Sigmoid colon (tissue), 7 donors: ENCODE measurements around the gene SPATA6. TPM values are rescaled to one million over a fixed set of nuclear protein-coding genes. Genes with fewer than 3 reads are reported as not detected.

Source experiments
- DNase-seq: peaks from one replicate; pipeline ENCODE4 v3.0.0-alpha.2; 2019
- H3K27ac ChIP-seq, 4 donors: fragments of 200-600 bp; sonication (generic); one replicate each; pipeline ENCODE4 v1.5.1; 2016 to 2019; ENCODE audit warnings: mild to moderate bottlenecking in 1 of 4
- H3K27me3 ChIP-seq, 3 donors: fragments of 200-600 bp; sonication (generic); one replicate each; pipeline ENCODE4 v1.5.1; 2019; ENCODE audit warnings: mild to moderate bottlenecking in 1 of 3
- H3K36me3 ChIP-seq, 4 donors: fragments of 200-600 bp; sonication (generic); one replicate each; pipeline ENCODE4 v1.5.1; 2016 to 2019
- H3K4me1 ChIP-seq, 4 donors: fragments of 200-600 bp; sonication (generic); one replicate each; pipeline ENCODE4 v1.5.1; 2017 to 2019
- H3K4me3 ChIP-seq, 4 donors: fragments of 200-600 bp; sonication (generic); one replicate each; pipeline ENCODE4 v1.5.1; 2017 to 2019; ENCODE audit warnings: mild to moderate bottlenecking in 2 of 4, moderate library complexity in 1 of 4
- H3K9me3 ChIP-seq, 4 donors: fragments of 200-600 bp in 3 of 4; sonication (generic) in 3 of 4; one replicate each; pipeline versions ENCODE4 v1.5.1 to v1.6.1; 2013 to 2019
- CTCF ChIP-seq, 4 experiments: fragments of 450-650 bp in 3 of 4; fragments of 200-600 bp in 1 of 4; IDR thresholded peaks; one replicate each; pipeline ENCODE4 v1.5.1; 2016 to 2019; ENCODE audit warnings: antibody characterized with exemption in 4 of 4, mild to moderate bottlenecking in 3 of 4, moderate library complexity in 2 of 4
- EP300 ChIP-seq, 4 donors: sonication (generic); formaldehyde crosslinking; IDR thresholded peaks; one replicate each; pipeline ENCODE4 v1.6.1; 2017; ENCODE audit warnings: antibody characterized with exemption in 4 of 4
- POLR2A ChIP-seq, 2 donors: fragments of 450-650 bp; IDR thresholded peaks; one replicate each; pipeline ENCODE4 v1.6.1; 2016; ENCODE audit warnings: antibody characterized with exemption in 2 of 2, mild to moderate bottlenecking in 2 of 2, moderate library complexity in 2 of 2
- POLR2AphosphoS5 ChIP-seq, 4 donors: sonication (generic); formaldehyde crosslinking; IDR thresholded peaks; one replicate each; pipeline ENCODE4 v1.6.1; 2017; ENCODE audit warnings: antibody characterized with exemption in 4 of 4
- WGBS, 2 donors: extraction: QIAGEN DNeasy Blood & Tissue Kit; methylation state at CpG; one replicate each; pipeline ENCODE4 v1.1.7; 2013; 5-methylcytosine and 5-hydroxymethylcytosine counted together
- intact Hi-C: fragments of 100-400 bp; cut with DNase I; formaldehyde crosslinking; loops from one replicate; pipeline ENCODE4 v1.15.1; 2023
- polyA plus RNA-seq, 3 donors: library from polyadenylated mRNA; stranded (reverse); fragments of 200-250 nt; gene quantifications; one replicate each; pipeline ENCODE4 v1.2.3, GENCODE V29; 2013
- total RNA-seq, 4 donors: library from RNA; depleted of rRNA; stranded (reverse); fragments of >200 nt; gene quantifications; one replicate each; pipeline ENCODE4 v1.1.0, GENCODE V29; 2016
- donor health status: healthy with polysubstance abuse.
- donor health status: Bipolar disorder and iron deficiency.
- donor health status: healthy.

Gene SPATA6
- total and polyA plus RNA-seq, 7 donors, result 3.7 to 31.4 (median 17.6) TPM

- H3K27ac ChIP-seq, result no peak overlapping the region
- intact Hi-C loops, result no loop called here
- H3K36me3 ChIP-seq, result peaks cover 0 to 38% (median 6%) of the 10 kb centered on the region in 4 donors
- TF ChIP-seq EP300 (IDR thresholded peaks at IDR 0.05) (no peak), CTCF (IDR thresholded peaks at IDR 0.05) (no peak), POLR2AphosphoS5 (IDR thresholded peaks at IDR 0.05) (no peak), POLR2A (IDR thresholded peaks at IDR 0.05) (no peak)
- H3K4me3 ChIP-seq, result no peak overlapping the region
- H3K27me3 ChIP-seq, result no peaks in the 10 kb centered on the region
- no peaks in the 10 kb centered on the region for H3K4me1 ChIP-seq
- DNase-seq, result no peak
- peaks cover 0 to 4% (median under 1%) of the 10 kb centered on the region in 4 donors for H3K9me3 ChIP-seq
Observed at GRCh38 chr1:48374785-48375184, 97.2 kb downstream of the SPATA6 start.

- Histone ChIP-seq H3K4me3 (no peak overlapping the region), H3K27ac (no peak overlapping the region), H3K27me3 (no peaks in the 10 kb centered on the region), H3K4me1 (no peaks in the 10 kb centered on the region), H3K36me3 (peaks cover 0 to 23% (median 4%) of the 10 kb centered on the region in 4 donors), H3K9me3 (peaks cover 0 to 4% (median under 1%) of the 10 kb centered on the region in 4 donors)
- intact Hi-C loops, result no loop called here
- DNase-seq, result no peak
- WGBS, 2 donors, result 88 to 96% methylated on average over 2 of the region's 2 CpGs
- TF ChIP-seq POLR2AphosphoS5 (IDR thresholded peaks at IDR 0.05) (no peak), POLR2A (IDR thresholded peaks at IDR 0.05) (no peak), CTCF (IDR thresholded peaks at IDR 0.05) (no peak), EP300 (IDR thresholded peaks at IDR 0.05) (no peak)
Observed at GRCh38 chr1:48371598-48371997, 100.4 kb downstream of the SPATA6 start.

- Histone ChIP-seq H3K36me3 (no peaks in the 10 kb centered on the region), H3K4me3 (no peak overlapping the region), H3K27ac (no peak overlapping the region), H3K9me3 (no peaks in the 10 kb centered on the region), H3K27me3 (no peaks in the 10 kb centered on the region), H3K4me1 (no peaks in the 10 kb centered on the region)
- intact Hi-C loops, result no loop called here
- TF ChIP-seq POLR2A (IDR thresholded peaks at IDR 0.05) (no peak), POLR2AphosphoS5 (IDR thresholded peaks at IDR 0.05) (no peak), EP300 (IDR thresholded peaks at IDR 0.05) (no peak), CTCF (IDR thresholded peaks at IDR 0.05) (no peak)
- WGBS, 2 donors, result 86 to 87% methylated on average over 7 of the region's 7 CpGs
- DNase-seq, result no peak
Observed at GRCh38 chr1:48362901-48363300, 109.1 kb downstream of the SPATA6 start.

- no peak overlapping the region for H3K4me3 ChIP-seq
Observed at GRCh38 chr1:48356901-48357300, 115.1 kb downstream of the SPATA6 start.

More at GRCh38 chr1:48356901-48357300, 115.1 kb downstream of the SPATA6 start:
- no peak for DNase-seq
- H3K4me1 ChIP-seq, result no peaks in the 10 kb centered on the region
- intact Hi-C loops, result loop anchor here (5.0 kb wide), 1 partner anchor 140 kb away; no protein-coding TSS in a partner anchor
- TF ChIP-seq POLR2A (IDR thresholded peaks at IDR 0.05), result no peak
- TF ChIP-seq CTCF (IDR thresholded peaks at IDR 0.05), result no peak
- TF ChIP-seq POLR2AphosphoS5 (IDR thresholded peaks at IDR 0.05), result no peak
- no peak for TF ChIP-seq EP300 (IDR thresholded peaks at IDR 0.05)
- H3K27ac ChIP-seq, result no peak overlapping the region
- no peaks in the 10 kb centered on the region for H3K9me3 ChIP-seq
- H3K27me3 ChIP-seq, result no peaks in the 10 kb centered on the region
- H3K36me3 ChIP-seq, result no peaks in the 10 kb centered on the region
